ENCODE measurements around the gene SRRM1. TPM values are rescaled to one million over a fixed set of nuclear protein-coding genes. Genes with fewer than 3 reads are reported as not detected.

Gene SRRM1
- total RNA-seq, 1 experiment from 2014 or later: 160 TPM

- ChIA-PET POLR2A (interaction anchor here (0.7 kb wide), 1 partner anchor 18 kb away, joined by 4 read pairs; no protein-coding TSS in a partner anchor), CTCF (no interaction called here)
- Histone ChIP-seq H3K36me3 (ENCODE audit: control insufficient read depth, insufficient read depth, low read length) (no peaks in the 10 kb centered on the region), H3K27ac (ENCODE audit: low read length) (no peak overlapping the region), H3K4me3 (ENCODE audit: low read depth in 2 of 2, low read length in 2 of 2) (no peak overlapping the region), H3K4me1 (ENCODE audit: control insufficient read depth, insufficient read depth, low read length) (no peaks in the 10 kb centered on the region), H3K27me3 (ENCODE audit: control insufficient read depth, insufficient read depth, low read length) (no peaks in the 10 kb centered on the region), H3K9me3 (ENCODE audit: control insufficient read depth, insufficient read depth, low read depth, low read length) (no peaks in the 10 kb centered on the region)
- intact Hi-C loops (cut with micrococcal nuclease; ENCODE audit: unreplicated experiment) (no loop called here), in situ Hi-C loops (cut with HindIII; ENCODE audit: low pct_unique_long_range_greater_than_20kb, low sequenced_read_pairs) (no loop called here)
- DNase-seq (ENCODE audit: low read depth, low spot score): no peak
- no peak for ATAC-seq
- BruUV-seq (replicated peaks): no TSS peak
- TF ChIP-seq POLR2AphosphoS5 (IDR thresholded peaks at IDR 0.05; ENCODE audit: low read depth, low read length) (no peak), REST (IDR thresholded peaks at IDR 0.05; ENCODE audit: insufficient read depth in 1 of 2, low read depth in 2 of 2, low read length in 1 of 2) (no peak), TCF7L2 (IDR thresholded peaks at IDR 0.05; ENCODE audit: low read depth, low read length) (no peak), CTCF (IDR thresholded peaks at IDR 0.05) (no peak), SIN3A (IDR thresholded peaks at IDR 0.05; ENCODE audit: borderline replicate concordance, insufficient read depth, low read depth, low read length) (no peak)
These were observed 36.5 kb upstream of the SRRM1 start for GRCh38 chr1:24606621-24607020.

GRCh38 chr1:24609949-24610517 is 33.1 kb upstream of the SRRM1 start:
- H3K4me1 ChIP-seq (ENCODE audit: control insufficient read depth, insufficient read depth, low read length): no peaks in the 10 kb centered on the region
- no TSS peak for BruUV-seq (replicated peaks)
- DNase-seq (ENCODE audit: low read depth, low spot score) (no peak), ATAC-seq (no peak)
- no peak overlapping the region for H3K27ac ChIP-seq (ENCODE audit: low read length)
- H3K27me3 ChIP-seq (ENCODE audit: control insufficient read depth, insufficient read depth, low read length): no peaks in the 10 kb centered on the region
- no peaks in the 10 kb centered on the region for H3K9me3 ChIP-seq (ENCODE audit: control insufficient read depth, insufficient read depth, low read depth, low read length)
- in situ Hi-C loops (cut with HindIII; ENCODE audit: low pct_unique_long_range_greater_than_20kb, low sequenced_read_pairs) (no loop called here), intact Hi-C loops (cut with micrococcal nuclease; ENCODE audit: unreplicated experiment) (no loop called here)
- H3K36me3 ChIP-seq (ENCODE audit: control insufficient read depth, insufficient read depth, low read length): no peaks in the 10 kb centered on the region
- POLR2A ChIA-PET: no interaction called here
- no peak overlapping the region for H3K4me3 ChIP-seq (ENCODE audit: low read depth in 2 of 2, low read length in 2 of 2)
- TF ChIP-seq CTCF (IDR thresholded peaks at IDR 0.05): no peak
- no peak for TF ChIP-seq REST (IDR thresholded peaks at IDR 0.05; ENCODE audit: insufficient read depth in 1 of 2, low read depth in 2 of 2, low read length in 1 of 2)
- TF ChIP-seq TCF7L2 (IDR thresholded peaks at IDR 0.05; ENCODE audit: low read depth, low read length): no peak
- no peak for TF ChIP-seq POLR2AphosphoS5 (IDR thresholded peaks at IDR 0.05; ENCODE audit: low read depth, low read length)
- no peak for TF ChIP-seq SIN3A (IDR thresholded peaks at IDR 0.05; ENCODE audit: borderline replicate concordance, insufficient read depth, low read depth, low read length)
- CTCF ChIA-PET: no interaction called here
